HCT116 (cell line): ENCODE measurements around the gene ARL15. TPM values are rescaled to one million over a fixed set of nuclear protein-coding genes. Genes with fewer than 3 reads are reported as not detected.

ENCODE experiments used
- ATAC-seq: fragments of 200-7000 bp; cut with Tn5 transposase; 2 replicates; pipeline ENCODE4 v1.9.1; 2020; ENCODE audit warnings: mild to moderate bottlenecking, moderate library complexity
- BruUV-seq: library from RNA; stranded (reverse); fragments of 400-500 nt; replicated peaks from 2 replicates; lab custom pipeline; 2021; lab: Mats Ljungman, UMichigan
- CTCF ChIA-PET: fragments of 300-600 bp; sonication (Branson Sonifier 250); formaldehyde crosslinking; loops from one replicate; lab custom pipeline; 2021; ENCODE audit warnings: antibody characterized with exemption; lab: Charles Lee
- POLR2A ChIA-PET: fragments of 300-600, 350-600 bp; sonication (Branson Sonifier 250); formaldehyde crosslinking; loops from one replicate; lab custom pipeline; 2021; ENCODE audit warnings: antibody characterized with exemption; lab: Charles Lee
- RAD21 ChIA-PET, 2 experiments: fragments of 300-600 bp; sonication (Branson Sonifier 250); formaldehyde crosslinking; loops; one replicate each; lab custom pipeline; 2023; ENCODE audit warnings: low total read pairs in 2 of 2; ENCODE audit not compliant: uncharacterized antibody in 2 of 2, unreplicated experiment in 2 of 2, low non-redundant PET in 1 of 2; lab: Charles Lee
- DNase-seq: peaks from one replicate; pipeline ENCODE4 v3.0.0-alpha.2; 2010; ENCODE audit warnings: low read depth, low spot score
- H2AFZ ChIP-seq: fragments of 200-600 bp; shearing (Covaris generic), sonication (generic); 2 replicates; pipeline ENCODE4 v1.6.1; 2017; ENCODE audit warnings: low read depth, mixed run types, mixed read lengths, antibody characterized with exemption, low read length; ENCODE audit not compliant: poor library complexity, severe bottlenecking
- H3K27ac ChIP-seq: 2 replicates; pipeline ENCODE4 v1.5.1; 2012; ENCODE audit warnings: low read depth, low read length
- H3K27me3 ChIP-seq: fragments of 200-600 bp; sonication (generic); 2 replicates; pipeline ENCODE4 v1.6.1; 2016; ENCODE audit warnings: mixed run types, low read length, mixed read lengths; ENCODE audit not compliant: insufficient read depth
- H3K36me3 ChIP-seq, 2 experiments: fragments of 200-500 bp in 1 of 2; fragments of 200-600 bp in 1 of 2; sonication (Bioruptor generic) in 1 of 2; sonication (generic) in 1 of 2; 2 replicates each; pipeline versions ENCODE4 v1.5.1 to v1.6.1; 2014 to 2016; ENCODE audit warnings: low read length in 2 of 2, inconsistent platforms in 1 of 2, mixed read lengths in 1 of 2, mixed run types in 1 of 2; ENCODE audit not compliant: insufficient read depth in 2 of 2, control insufficient read depth in 1 of 2
- H3K4me1 ChIP-seq, 2 experiments: fragments of 200-600 bp in 1 of 2; sonication (generic) in 1 of 2; 2 replicates each; pipeline versions ENCODE4 v1.5.1 to v1.6.1; 2012 to 2017; ENCODE audit warnings: low read length in 2 of 2, inconsistent platforms in 1 of 2, mild to moderate bottlenecking in 1 of 2, mixed read lengths in 1 of 2, mixed run types in 1 of 2, moderate library complexity in 1 of 2; ENCODE audit not compliant: insufficient read depth in 2 of 2, control insufficient read depth in 1 of 2
- H3K4me2 ChIP-seq: fragments of 200-600 bp; sonication (generic); 2 replicates; pipeline ENCODE4 v1.6.1; 2017; ENCODE audit warnings: mixed run types, low read length, mixed read lengths
- H3K4me3 ChIP-seq, 2 experiments: fragments of 200-600 bp in 1 of 2; sonication (generic) in 1 of 2; replicated peaks in 1 of 2; 2 replicates each; pipeline ENCODE4 v1.5.1; 2011 to 2016; ENCODE audit warnings: low read length in 2 of 2, control low read depth in 1 of 2, low read depth in 1 of 2, mild to moderate bottlenecking in 1 of 2, mixed read lengths in 1 of 2, mixed run types in 1 of 2
- H3K79me2 ChIP-seq: fragments of 200-600 bp; sonication (generic); 2 replicates; pipeline ENCODE4 v1.6.1; 2017; ENCODE audit warnings: mild to moderate bottlenecking, mixed run types, low read length, moderate library complexity, mixed read lengths; ENCODE audit not compliant: insufficient read depth
- H3K9ac ChIP-seq: fragments of 200-600 bp; sonication (generic); 2 replicates; pipeline ENCODE4 v1.6.1; 2016; ENCODE audit warnings: low read length, mixed read lengths
- H3K9me2 ChIP-seq: fragments of 200-600 bp; sonication (generic), shearing (Covaris generic); 2 replicates; pipeline ENCODE4 v1.6.1; 2017; ENCODE audit warnings: mixed run types, mild to moderate bottlenecking, moderate library complexity; ENCODE audit not compliant: insufficient read depth
- H3K9me3 ChIP-seq, 2 experiments: fragments of 200-500 bp in 1 of 2; fragments of 200-600 bp in 1 of 2; sonication (Bioruptor generic) in 1 of 2; sonication (generic) in 1 of 2; 2 replicates each; pipeline ENCODE4 v1.6.1; 2014 to 2017; ENCODE audit warnings: low read length in 2 of 2, mixed read lengths in 2 of 2, inconsistent platforms in 1 of 2, low read depth in 1 of 2, mild to moderate bottlenecking in 1 of 2, mixed run types in 1 of 2, moderate library complexity in 1 of 2; ENCODE audit not compliant: control insufficient read depth in 1 of 2, insufficient read depth in 1 of 2
- H4K20me1 ChIP-seq: fragments of 200-600 bp; sonication (generic), shearing (Covaris generic); 2 replicates; pipeline ENCODE4 v1.6.1; 2017; ENCODE audit warnings: mixed run types, mild to moderate bottlenecking, moderate library complexity; ENCODE audit not compliant: insufficient read depth
- ATF3 ChIP-seq: IDR thresholded peaks from 2 replicates; pipeline ENCODE4 v1.6.1; 2012
- CEBPB ChIP-seq: IDR thresholded peaks from 2 replicates; pipeline ENCODE4 v1.6.1; 2012; ENCODE audit warnings: low read depth
- ELF1 ChIP-seq: IDR thresholded peaks from 2 replicates; pipeline ENCODE4 v1.6.1; 2012; ENCODE audit warnings: low read depth, borderline replicate concordance
- EZH2 ChIP-seq: fragments of 200-600 bp; sonication (generic); IDR thresholded peaks from 2 replicates; pipeline ENCODE4 v1.6.1; 2017; ENCODE audit warnings: antibody characterized with exemption, mixed run types
- JUND ChIP-seq: IDR thresholded peaks from 2 replicates; pipeline ENCODE4 v1.6.1; 2012
- POLR2AphosphoS5 ChIP-seq: IDR thresholded peaks from 2 replicates; pipeline ENCODE4 v1.6.1; 2011; ENCODE audit warnings: mild to moderate bottlenecking, low read depth, low read length, moderate library complexity
- RAD21 ChIP-seq: IDR thresholded peaks from 2 replicates; pipeline ENCODE4 v1.6.1; 2012; ENCODE audit warnings: low read depth, mild to moderate bottlenecking
- SRF ChIP-seq: IDR thresholded peaks from 2 replicates; pipeline ENCODE4 v1.6.1; 2012; ENCODE audit warnings: low read depth
- ZBTB33 ChIP-seq: IDR thresholded peaks from 2 replicates; pipeline ENCODE4 v1.6.1; 2011; ENCODE audit warnings: mild to moderate bottlenecking, low read length, moderate library complexity; ENCODE audit not compliant: insufficient replicate concordance; ENCODE audit errors: extremely low read depth
- ZFX ChIP-seq: fragments of 450-650 bp; IDR thresholded peaks from 2 replicates; pipeline ENCODE4 v1.6.1; 2017
- intact Hi-C: fragments of 100-400 bp; cut with micrococcal nuclease; formaldehyde crosslinking; loops from 2 replicates; pipeline ENCODE4 v1.10.0; 2022
- total RNA-seq: library from RNA; stranded (reverse); gene quantifications from one replicate; pipeline ENCODE4 v1.2.1, GENCODE V29; 2021; ENCODE audit not compliant: unreplicated experiment

The ARL15 gene
- total RNA-seq, 1 experiment from 2014 or later: 15.0 TPM

- TF ChIP-seq ATF3: no peak
These were observed 36.7 kb downstream of the ARL15 start (continued) for GRCh38 chr5:54273715-54274114.

DNA sequence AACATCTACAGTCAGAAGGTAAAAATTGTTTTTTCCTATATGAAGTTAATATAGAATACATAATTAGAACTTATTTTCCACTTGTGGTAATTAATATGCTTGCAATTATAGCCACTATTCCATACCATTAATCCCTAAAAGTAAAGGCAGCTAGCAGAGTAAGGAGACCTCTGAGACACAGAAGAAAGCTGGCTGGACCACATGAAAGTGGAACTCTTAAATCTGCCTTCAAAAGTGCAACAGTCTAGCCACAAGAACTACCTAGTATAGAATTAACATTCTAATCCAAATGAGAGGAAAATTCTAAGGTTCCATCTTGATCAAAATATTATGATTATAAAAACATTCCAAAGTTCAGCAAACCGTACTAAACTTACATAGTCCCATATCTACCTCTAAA lies 37.6 kb downstream of the ARL15 start:
- DNase-seq (no peak), ATAC-seq (no peak)
- no peaks in the 10 kb centered on the region for H3K4me1 ChIP-seq
- no peak overlapping the region for H3K4me3 ChIP-seq
- H3K9ac ChIP-seq: no peak overlapping the region
- RAD21 ChIA-PET: no interaction called here
- TF ChIP-seq ZBTB33: no peak
- no peak for TF ChIP-seq CEBPB
- TF ChIP-seq ZFX: no peak
- TF ChIP-seq RAD21: no peak
- TF ChIP-seq ELF1: no peak
- no peak for TF ChIP-seq EZH2
- no peak for TF ChIP-seq POLR2AphosphoS5
- TF ChIP-seq JUND: no peak
- TF ChIP-seq SRF: no peak
- no peaks in the 10 kb centered on the region for H3K36me3 ChIP-seq
- no peaks in the 10 kb centered on the region for H3K27me3 ChIP-seq
- no peaks in the 10 kb centered on the region for H3K79me2 ChIP-seq
- H3K9me3 ChIP-seq: no peaks in the 10 kb centered on the region
- no peaks in the 10 kb centered on the region for H4K20me1 ChIP-seq
- intact Hi-C loops: no loop called here
- H3K4me2 ChIP-seq: no peak overlapping the region
- BruUV-seq: no TSS peak
- no peak overlapping the region for H3K27ac ChIP-seq
- POLR2A ChIA-PET: no interaction called here
- no peaks in the 10 kb centered on the region for H3K9me2 ChIP-seq
- CTCF ChIA-PET: interaction anchor here (1.2 kb wide), 1 partner anchor 29 kb away, joined by 3 read pairs; no protein-coding TSS in a partner anchor
- no peak overlapping the region for H2AFZ ChIP-seq
